22Rv1 (cell line): ENCODE results near the gene SFXN3.

Experiments used
- CTCF ChIP-seq: fragments of 450-650 bp; IDR thresholded peaks from 2 replicates; pipeline ENCODE4 v1.5.1; 2017; ENCODE audit warnings: mild to moderate bottlenecking
- ZFX ChIP-seq: fragments of 450-650 bp; IDR thresholded peaks from 2 replicates; pipeline ENCODE4 v1.6.1; 2017; ENCODE audit warnings: antibody characterized with exemption, borderline replicate concordance

- TF ChIP-seq CTCF (no peak), ZFX (no peak)
These were observed 47.9 kb upstream of the SFXN3 start for GRCh38 chr10:100982916-100983830.
